NCI-H146 (cell line): ENCODE data around the gene ROPN1.

ENCODE experiments used
- DNase-seq: peaks from one replicate; lab custom pipeline; 2025; lab: John Stamatoyannopoulos, UW

The ROPN1 gene

DNA sequence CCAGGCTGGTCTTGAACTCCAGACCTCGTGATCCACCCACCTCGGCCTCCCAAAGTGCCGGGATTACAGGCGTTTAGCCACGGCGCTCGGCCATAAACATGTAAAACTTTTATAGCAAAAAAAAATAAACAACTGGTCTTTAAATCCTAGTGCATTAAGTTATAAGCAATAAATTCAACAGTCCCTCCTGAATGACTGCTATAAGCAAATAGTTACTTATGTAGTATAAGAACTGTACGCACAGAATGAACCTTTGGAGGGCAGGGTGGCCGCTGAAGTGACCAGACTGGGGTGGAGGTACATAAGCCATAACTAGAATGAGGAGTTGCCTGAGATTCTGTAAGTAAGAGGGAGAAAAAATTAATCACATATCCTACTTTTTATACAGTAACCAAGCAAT, 43.5 kb downstream of the ROPN1 start:
- no peak for DNase-seq

DNA sequence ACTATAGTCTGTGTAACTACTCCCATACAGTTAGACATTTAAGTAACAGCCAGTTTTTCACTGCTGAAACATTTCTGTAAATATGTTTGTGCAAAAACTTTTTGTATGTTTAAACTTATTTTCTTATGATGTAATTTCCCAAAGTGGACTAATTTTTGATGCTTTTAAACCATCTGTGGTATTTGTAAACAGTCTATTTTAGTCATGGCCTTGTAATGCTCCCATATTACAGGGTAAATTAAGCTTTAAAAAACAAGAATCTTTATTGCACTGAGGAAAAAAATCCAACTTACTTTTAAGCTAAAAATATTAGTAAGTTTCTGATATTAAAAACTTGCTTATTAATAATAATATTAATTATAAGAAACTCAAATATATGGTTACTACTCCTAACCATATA, 44.4 kb downstream of the ROPN1 start:
- DNase-seq: no peak

DNA sequence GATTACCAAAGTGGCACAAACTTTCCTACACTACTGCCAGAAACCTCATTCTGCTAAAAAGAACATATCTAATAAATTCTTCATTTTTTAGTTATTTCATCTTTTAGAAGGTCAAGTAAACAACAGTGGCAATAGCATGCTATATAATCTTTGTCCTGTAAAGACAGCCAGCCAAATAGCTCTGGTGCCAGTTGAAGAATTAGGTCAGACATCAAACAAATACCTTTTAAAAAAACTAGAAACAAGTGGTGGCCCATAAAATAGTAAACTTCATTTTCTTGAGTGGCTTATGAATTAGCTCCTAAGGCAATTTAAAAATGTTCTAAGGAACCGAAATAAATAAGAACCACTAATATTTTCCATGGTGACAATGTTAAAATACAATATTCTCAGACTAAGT, 50.4 kb downstream of the ROPN1 start:
- DNase-seq: no peak

DNA sequence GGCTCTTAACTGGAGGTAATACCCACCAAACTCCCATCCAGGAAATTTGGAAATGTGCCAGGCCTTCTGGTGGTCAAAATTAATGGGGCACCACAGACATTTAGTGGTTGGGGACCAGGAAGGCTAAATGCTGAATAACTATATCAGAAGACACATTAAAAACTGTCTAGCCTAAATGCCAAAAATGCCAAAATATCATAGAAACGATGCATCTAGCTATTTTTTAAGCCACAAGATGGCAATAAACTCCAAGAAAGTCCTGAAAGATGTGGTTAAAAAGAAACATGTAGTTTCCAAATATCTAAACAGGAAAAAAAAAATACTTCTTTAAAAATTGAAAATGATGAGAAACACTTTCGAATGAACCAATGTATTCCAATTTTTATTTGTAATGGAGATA, 50.8 kb downstream of the ROPN1 start:
- DNase-seq: no peak

DNA sequence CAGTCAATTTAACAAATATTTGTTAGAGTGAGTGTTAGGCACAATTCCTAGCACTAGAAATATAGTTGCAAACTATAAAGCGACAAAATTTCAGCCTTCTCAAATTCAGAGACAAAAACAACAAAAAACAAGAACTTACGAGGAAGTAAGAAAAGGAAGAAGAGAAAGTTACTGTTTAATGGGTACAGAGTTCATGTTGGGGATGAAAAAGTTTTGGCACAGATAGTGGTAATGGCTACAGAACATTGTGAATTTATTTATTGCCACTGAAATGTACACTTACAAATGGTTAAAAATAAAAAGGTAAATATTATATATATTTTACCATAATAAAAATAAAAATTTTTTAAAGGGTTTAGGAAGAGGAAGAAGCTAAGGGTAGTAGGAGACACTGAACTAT, 52.2 kb downstream of the ROPN1 start:
- DNase-seq: no peak

DNA sequence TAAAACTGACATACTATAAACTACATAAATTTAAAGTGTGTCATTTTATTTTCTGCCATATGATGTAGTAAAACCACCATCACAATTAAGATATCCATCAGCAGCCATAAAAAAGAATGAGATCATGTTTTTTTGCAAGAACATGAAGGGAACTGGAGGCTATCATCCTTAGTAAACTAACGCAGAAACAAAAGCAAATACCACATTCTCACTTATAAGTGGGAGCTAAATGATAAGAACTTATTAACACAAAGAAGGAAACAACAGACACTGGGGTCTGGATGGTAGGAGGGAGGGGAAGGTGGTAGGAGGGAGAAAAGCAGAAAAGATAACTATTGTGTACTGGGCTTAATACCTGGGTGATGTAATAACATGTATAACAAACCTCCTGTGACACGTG, 55.5 kb downstream of the ROPN1 start:
- DNase-seq: peak; percentile 24

DNA sequence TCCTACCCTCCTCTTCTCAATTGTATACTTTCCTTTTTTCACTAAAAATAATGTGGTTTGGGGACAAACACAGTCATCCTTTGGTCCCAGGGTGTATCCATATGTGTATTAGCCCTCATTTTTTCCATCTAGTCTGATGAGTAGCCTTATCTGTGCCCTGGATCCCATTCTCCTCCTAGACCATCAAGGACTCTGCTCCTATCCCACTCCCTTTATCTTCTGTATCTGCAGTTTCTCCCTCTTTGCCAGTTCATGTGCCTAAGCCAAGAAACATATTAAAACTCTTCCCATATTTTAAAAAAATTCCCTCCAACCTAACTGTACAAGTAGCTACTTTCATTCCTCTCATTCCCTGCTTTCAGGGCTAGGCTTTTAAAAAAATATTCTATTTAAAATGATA, 56.1 kb downstream of the ROPN1 start:
- no peak for DNase-seq

DNA sequence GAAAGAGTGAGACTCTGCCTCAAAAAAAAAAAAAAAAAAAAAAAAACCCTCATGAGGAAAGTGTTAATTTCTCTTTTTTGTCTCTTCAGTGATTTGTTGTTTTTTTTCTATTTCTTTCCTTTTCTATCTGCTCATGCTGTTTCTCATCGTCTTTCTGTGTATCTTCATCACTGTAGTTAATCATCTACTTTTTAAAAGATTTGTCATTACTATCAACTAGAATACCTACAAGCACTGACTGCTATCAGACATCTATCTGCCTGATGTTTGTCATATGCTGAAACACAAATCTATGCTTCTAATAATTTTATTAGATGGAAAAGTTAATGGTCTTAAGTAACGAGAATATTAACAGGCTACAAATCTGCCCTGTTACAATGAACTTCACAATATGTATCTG, 57.7 kb downstream of the ROPN1 start:
- DNase-seq: no peak

DNA sequence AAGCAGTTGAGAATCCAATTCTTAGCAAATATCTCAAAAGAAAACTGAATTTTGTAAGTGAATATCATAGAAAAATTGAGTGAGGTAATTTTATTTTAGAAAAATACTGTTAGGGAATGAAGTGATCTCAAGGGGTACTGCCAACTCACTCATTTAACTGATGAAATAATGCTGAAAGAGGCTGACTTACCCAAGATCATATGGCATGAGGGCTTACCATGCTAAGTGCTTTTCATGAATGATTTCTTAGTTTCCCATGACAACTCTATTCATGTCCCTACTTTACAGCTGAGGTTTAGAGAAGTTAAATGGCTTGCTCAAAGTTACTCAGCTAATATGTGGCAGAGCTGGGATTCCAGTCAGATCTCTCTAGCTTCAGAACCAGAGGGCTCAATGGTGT, 61.5 kb downstream of the ROPN1 start:
- no peak for DNase-seq

DNA sequence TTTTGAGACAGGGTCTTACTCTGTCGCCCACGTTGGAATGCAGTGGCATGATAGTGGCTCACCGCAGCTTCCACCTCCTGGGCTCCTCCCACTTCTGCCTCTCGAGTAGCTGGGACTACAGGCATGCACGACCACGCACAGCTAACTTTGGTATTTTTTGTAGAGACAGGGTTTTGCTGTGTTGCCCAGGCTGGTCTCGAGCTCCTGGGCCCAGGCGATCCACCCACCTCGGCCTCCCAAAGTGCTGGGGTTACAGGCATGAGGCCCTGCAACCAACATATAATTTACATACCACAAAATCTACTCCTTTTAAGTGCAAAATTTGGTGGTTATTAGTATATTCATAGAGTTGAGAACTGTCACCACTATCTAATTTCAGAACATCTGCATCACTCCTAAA, 62.6 kb downstream of the ROPN1 start:
- no peak for DNase-seq

DNA sequence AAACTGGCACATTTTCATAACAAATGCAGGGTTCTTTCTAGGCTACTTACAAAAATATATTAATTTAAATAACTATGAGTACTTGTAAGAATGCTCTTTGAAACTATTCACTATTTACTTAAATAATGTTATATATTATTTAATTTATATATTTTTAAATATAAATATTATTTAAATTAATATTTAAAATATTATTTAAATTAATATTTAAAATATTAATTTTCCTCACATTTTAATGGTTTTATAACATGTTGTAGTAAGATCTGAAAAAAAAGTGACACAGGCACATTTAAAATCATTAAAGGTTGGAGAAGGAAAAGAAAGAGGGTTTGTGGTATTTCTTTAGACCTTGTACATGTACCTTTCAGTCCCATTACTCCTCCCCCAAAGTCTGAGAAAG, 65.5 kb downstream of the ROPN1 start:
- no peak for DNase-seq

DNA sequence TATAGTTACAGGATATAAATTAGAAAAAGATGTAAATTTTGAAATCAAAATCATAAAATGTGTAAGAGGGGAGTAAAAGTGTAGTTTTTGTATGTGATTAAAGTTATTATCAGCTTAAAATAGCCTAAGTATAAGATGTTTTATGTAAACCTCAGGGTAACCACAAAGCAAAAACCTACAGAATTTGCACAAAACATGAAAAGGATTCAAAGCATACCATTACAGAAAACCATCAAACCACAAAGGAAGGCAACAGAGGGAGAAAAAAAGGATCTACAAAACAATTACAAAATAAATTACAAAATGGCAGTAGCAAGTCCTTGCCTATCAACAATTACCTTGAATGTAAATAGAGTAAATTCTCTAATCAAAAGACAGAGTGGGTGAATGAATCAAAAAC, 71.1 kb downstream of the ROPN1 start:
- DNase-seq: no peak

DNA sequence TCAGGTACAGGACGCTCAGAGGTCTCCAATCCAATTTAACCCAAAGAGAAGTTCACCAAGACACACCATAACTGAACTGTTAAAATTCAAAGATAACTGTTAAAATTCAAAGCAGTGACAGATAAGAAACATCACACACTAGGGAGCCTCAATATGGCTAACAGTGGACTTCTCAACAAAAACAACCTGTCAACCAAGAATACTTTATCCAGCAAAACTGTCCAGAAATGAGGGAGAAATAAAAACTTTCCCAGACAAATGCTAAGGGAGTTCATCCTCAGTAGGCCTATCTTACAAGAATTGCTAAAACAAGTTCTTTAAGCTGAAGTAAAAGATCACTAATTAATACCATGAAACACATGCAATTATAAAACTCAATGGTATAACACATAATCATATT, 71.5 kb downstream of the ROPN1 start:
- DNase-seq: no peak

DNA sequence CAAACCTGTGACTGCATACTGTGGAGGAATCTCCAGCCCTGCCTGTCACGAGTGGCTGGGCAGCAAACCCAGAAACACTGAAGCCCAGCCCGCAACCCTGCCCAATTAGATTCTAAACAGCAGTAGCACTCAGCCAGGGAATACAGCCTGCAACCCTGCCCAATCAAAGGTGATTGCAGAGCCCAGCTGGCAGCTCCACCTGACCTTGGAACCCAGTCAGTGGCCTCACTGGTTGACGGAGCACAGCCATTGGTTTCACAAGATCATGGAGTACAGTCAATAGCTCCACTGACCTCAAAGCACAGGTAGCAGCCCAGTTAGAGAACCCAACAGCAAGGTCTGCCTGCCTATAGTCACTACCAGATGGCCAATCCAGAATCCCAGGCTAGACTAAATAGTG, 72.6 kb downstream of the ROPN1 start:
- no peak for DNase-seq
